ENCODE measurements around the gene COG8. TPM values are rescaled to one million over a fixed set of nuclear protein-coding genes. Genes with fewer than 3 reads are reported as not detected.

The COG8 gene
- total and polyA plus RNA-seq, 9 of the 15 experiments (the other 6 are each of a cell fraction or from before 2014, with no cell fraction given), result 3.7 to 42.6 (median 30.1) TPM

DNA sequence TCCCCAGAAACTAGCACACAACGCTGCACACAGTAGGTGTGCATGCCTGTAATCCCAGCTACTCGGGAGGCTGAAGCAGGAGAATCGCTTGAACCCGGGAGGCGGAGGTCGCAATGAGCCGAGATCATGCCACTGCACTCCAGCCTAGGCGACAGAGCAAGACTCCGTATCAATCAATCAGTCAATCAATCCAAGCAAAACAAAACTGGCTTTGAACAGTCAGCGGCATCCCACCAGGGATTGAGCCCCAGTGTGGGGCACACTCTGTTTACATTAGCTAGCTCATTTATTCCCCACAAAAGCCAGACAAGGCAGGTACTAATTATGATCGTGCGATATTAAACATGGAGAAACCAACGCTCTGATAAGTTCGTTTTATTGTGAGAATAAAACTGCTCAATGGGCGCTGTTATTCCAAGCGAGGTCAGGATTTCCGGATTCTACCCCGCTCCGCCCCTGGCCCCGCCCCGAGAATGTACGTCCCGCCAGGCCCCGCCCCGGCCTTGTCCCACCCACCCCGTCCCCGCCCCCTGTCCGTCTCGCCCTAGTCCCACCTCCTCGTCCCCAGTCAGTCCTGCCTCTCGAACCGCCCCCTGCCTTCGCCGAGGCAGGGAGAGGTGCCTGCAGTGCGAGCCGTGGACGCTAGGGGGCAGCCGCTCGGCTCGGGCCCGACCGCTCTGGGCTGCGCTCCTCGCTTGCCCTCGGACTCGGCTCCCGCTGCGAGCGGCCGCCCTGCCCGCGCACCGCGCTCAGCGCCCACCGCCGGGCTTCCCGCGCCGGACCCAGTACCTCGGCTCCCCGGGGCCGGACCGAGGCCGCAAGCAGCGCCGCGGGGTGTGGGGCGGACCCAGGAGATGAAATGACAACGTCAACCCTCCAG lies 28.5 kb downstream of the COG8 start, which contains the start of gene VPS4A (continued):
- TF ChIP-seq ATF1 (CRISPR knock-in tag; IDR thresholded peaks at IDR 0.05), result no peak
- 0 out of 2 replicates have a peak, but pooled peaks have one; percentile 15 for TF ChIP-seq ATF1 (tag; IDR thresholded peaks at IDR 0.05)
- peak; percentile 34; the same call in 1 of the 2 replicates for TF ChIP-seq NCOR1 (IDR thresholded peaks at IDR 0.05)
- no peak for TF ChIP-seq ZNF584 (CRISPR knock-in tag; IDR thresholded peaks at IDR 0.05; ENCODE audit: low read depth)
- peak; percentile 86 for TF ChIP-seq RBBP5 (IDR thresholded peaks at IDR 0.05; ENCODE audit: borderline replicate concordance, insufficient read depth, low read length, poor library complexity, severe bottlenecking)
- TF ChIP-seq DPF2 (IDR thresholded peaks at IDR 0.05), result no peak
- 0 out of 2 replicates have a peak, but pooled peaks have one; percentile 11 for TF ChIP-seq ZNF384 (IDR thresholded peaks at IDR 0.05; ENCODE audit: low read depth, low read length)
- TF ChIP-seq CHCHD3 (CRISPR knock-in tag; IDR thresholded peaks at IDR 0.05), result no peak
- TF ChIP-seq, protein P1, sequence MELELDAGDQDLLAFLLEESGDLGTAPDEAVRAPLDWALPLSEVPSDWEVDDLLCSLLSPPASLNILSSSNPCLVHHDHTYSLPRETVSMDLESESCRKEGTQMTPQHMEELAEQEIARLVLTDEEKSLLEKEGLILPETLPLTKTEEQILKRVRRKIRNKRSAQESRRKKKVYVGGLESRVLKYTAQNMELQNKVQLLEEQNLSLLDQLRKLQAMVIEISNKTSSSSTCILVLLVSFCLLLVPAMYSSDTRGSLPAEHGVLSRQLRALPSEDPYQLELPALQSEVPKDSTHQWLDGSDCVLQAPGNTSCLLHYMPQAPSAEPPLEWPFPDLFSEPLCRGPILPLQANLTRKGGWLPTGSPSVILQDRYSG (tag; conservative IDR thresholded peaks at IDR 0.05; ENCODE audit: low read depth), result peak; percentile 45; the same call in 1 of the 2 replicates
- no peak for TF ChIP-seq BHLHE40 (IDR thresholded peaks at IDR 0.05; ENCODE audit: low read length)
- peak in 1 of 2 experiments; percentile 22; a peak in 1 of 4 replicates for TF ChIP-seq TBL1XR1 (IDR thresholded peaks at IDR 0.05; ENCODE audit: low read length in 2 of 2)
- no peak for TF ChIP-seq MXI1 (IDR thresholded peaks at IDR 0.05; ENCODE audit: low read depth, low read length)
- TF ChIP-seq FOXA3 (CRISPR knock-in tag; conservative IDR thresholded peaks at IDR 0.05 in 1 of 2, IDR thresholded peaks at IDR 0.05 in 1 of 2), result peak in 1 of 2 experiments; percentile 51; a peak in 1 of 4 replicates
- no peak for TF ChIP-seq ZC3H8 (IDR thresholded peaks at IDR 0.05)
- no peak for TF ChIP-seq NR2C1 (IDR thresholded peaks at IDR 0.05)
- no peak for TF ChIP-seq NR2C1 (tag; IDR thresholded peaks at IDR 0.05)
- TF ChIP-seq ZNF24 (IDR thresholded peaks at IDR 0.05), result peak; percentile 54; the same call in 1 of the 2 replicates
- TF ChIP-seq, protein P2, sequence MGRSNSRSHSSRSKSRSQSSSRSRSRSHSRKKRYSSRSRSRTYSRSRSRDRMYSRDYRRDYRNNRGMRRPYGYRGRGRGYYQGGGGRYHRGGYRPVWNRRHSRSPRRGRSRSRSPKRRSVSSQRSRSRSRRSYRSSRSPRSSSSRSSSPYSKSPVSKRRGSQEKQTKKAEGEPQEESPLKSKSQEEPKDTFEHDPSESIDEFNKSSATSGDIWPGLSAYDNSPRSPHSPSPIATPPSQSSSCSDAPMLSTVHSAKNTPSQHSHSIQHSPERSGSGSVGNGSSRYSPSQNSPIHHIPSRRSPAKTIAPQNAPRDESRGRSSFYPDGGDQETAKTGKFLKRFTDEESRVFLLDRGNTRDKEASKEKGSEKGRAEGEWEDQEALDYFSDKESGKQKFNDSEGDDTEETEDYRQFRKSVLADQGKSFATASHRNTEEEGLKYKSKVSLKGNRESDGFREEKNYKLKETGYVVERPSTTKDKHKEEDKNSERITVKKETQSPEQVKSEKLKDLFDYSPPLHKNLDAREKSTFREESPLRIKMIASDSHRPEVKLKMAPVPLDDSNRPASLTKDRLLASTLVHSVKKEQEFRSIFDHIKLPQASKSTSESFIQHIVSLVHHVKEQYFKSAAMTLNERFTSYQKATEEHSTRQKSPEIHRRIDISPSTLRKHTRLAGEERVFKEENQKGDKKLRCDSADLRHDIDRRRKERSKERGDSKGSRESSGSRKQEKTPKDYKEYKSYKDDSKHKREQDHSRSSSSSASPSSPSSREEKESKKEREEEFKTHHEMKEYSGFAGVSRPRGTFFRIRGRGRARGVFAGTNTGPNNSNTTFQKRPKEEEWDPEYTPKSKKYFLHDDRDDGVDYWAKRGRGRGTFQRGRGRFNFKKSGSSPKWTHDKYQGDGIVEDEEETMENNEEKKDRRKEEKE (IDR thresholded peaks at IDR 0.05; ENCODE audit: borderline replicate concordance in 1 of 2, control insufficient read depth in 1 of 2, low read depth in 2 of 2, low read length in 1 of 2), result peak in 1 of 2 experiments; percentile 62; a peak in 1 of 4 replicates
- peak; percentile 90 for TF ChIP-seq GATAD2B (IDR thresholded peaks at IDR 0.05; ENCODE audit: borderline replicate concordance)
- TF ChIP-seq, protein P3, sequence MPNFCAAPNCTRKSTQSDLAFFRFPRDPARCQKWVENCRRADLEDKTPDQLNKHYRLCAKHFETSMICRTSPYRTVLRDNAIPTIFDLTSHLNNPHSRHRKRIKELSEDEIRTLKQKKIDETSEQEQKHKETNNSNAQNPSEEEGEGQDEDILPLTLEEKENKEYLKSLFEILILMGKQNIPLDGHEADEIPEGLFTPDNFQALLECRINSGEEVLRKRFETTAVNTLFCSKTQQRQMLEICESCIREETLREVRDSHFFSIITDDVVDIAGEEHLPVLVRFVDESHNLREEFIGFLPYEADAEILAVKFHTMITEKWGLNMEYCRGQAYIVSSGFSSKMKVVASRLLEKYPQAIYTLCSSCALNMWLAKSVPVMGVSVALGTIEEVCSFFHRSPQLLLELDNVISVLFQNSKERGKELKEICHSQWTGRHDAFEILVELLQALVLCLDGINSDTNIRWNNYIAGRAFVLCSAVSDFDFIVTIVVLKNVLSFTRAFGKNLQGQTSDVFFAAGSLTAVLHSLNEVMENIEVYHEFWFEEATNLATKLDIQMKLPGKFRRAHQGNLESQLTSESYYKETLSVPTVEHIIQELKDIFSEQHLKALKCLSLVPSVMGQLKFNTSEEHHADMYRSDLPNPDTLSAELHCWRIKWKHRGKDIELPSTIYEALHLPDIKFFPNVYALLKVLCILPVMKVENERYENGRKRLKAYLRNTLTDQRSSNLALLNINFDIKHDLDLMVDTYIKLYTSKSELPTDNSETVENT (CRISPR knock-in tag; IDR thresholded peaks at IDR 0.05), result peak; percentile 97
- TF ChIP-seq STAT5A (IDR thresholded peaks at IDR 0.05; ENCODE audit: borderline replicate concordance, low read length), result no peak
- peak; percentile 90 for TF ChIP-seq SP2 (IDR thresholded peaks at IDR 0.05; ENCODE audit: extremely low read depth, low read depth, low read length, poor library complexity, severe bottlenecking)

Measured in K562 (cell line).